Activated T-cell treated with anti-CD3 and anti-CD28 coated beads, Interleukin-2, amount 50 U/mL, for 4 hours (primary cell): ENCODE data around the gene CAMTA1. TPM values are rescaled to one million over a fixed set of nuclear protein-coding genes. Genes with fewer than 3 reads are reported as not detected.
A peak's percentile ranks its signal among the peaks of the same experiment; 100 is the strongest.

Source experiments
- ATAC-seq, 2 donors: fragments of 200-7000 bp; cut with Tn5 transposase; one replicate each; pipeline ENCODE4 v1.10.0; 2021
- DNase-seq: peaks from one replicate; pipeline ENCODE4 v3.0.0-alpha.2; 2020
- H3K27me3 Mint-ChIP-seq: one replicate; pipeline ENCODE4 v1.8.0; 2021; ENCODE audit warnings: low read depth, mixed read lengths
- H3K36me3 Mint-ChIP-seq: one replicate; pipeline ENCODE4 v1.8.0; 2022; ENCODE audit warnings: mixed read lengths; ENCODE audit not compliant: insufficient read depth
- H3K4me1 Mint-ChIP-seq: one replicate; pipeline ENCODE4 v1.8.0; 2021; ENCODE audit warnings: low read depth, mixed read lengths
- H3K4me3 Mint-ChIP-seq: one replicate; pipeline ENCODE4 v1.8.0; 2021; ENCODE audit warnings: mild to moderate bottlenecking, moderate library complexity, mixed read lengths
- H3K9me3 Mint-ChIP-seq: one replicate; pipeline ENCODE4 v1.8.0; 2021; ENCODE audit warnings: mixed read lengths
- total RNA-seq, 3 donors: library from RNA; stranded (reverse); gene quantifications; one replicate each; pipeline ENCODE4 v1.2.1, GENCODE V29; 2021

Gene CAMTA1
- total RNA-seq, 3 donors from 2014 or later: 47.5 to 50.3 (median 47.7) TPM

DNA sequence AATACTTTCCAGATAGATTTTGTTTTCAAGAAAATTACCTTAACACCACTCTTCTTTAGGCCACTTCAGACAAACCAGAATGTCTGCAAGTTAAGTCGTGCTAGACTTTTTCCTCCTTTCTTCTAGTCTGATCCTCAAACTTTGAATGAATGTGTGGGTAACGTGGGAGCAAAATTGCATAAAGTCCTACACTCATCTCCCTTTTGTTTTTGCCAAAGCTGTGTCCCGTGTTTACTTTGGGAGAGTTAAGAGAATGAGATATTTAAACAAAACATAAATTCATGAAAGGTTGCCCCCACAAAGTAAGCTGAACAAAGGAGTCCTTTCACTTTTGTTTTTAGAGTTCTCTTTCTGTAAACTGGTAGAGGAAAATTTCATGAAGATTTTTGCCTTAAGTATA is 969.0 kb downstream of the CAMTA1 start:
- H3K36me3 Mint-ChIP-seq: no peaks in the 10 kb centered on the region
- peaks cover 23% of the 10 kb centered on the region for H3K4me1 Mint-ChIP-seq
- H3K4me3 Mint-ChIP-seq: no peak overlapping the region
- peaks cover 7% of the 10 kb centered on the region for H3K27me3 Mint-ChIP-seq
- H3K9me3 Mint-ChIP-seq: no peaks in the 10 kb centered on the region
- no peak for DNase-seq
- ATAC-seq: no peak

DNA sequence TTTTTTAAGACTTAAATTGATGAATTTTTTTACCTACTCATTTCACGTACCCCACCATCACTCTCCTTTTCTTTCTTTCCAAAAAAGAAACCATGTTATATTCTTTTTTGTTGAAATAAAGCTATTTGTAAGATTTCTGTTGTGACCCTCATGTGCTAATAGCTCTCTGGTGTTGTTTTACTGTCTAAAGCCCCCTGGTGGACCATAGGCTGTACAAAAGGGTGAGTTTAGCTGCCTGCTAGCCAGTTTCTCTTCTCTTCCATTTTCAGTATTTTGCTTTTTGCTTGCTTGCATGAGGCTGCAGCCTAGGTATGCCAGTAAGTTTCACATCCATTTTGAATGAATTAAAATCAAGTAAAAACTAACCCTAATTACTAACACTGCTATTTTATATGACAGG is 970.2 kb downstream of the CAMTA1 start:
- DNase-seq (no peak), ATAC-seq (no peak)
- H3K4me3 Mint-ChIP-seq: no peak overlapping the region
- no peaks in the 10 kb centered on the region for H3K36me3 Mint-ChIP-seq
- H3K9me3 Mint-ChIP-seq: no peaks in the 10 kb centered on the region
- peaks cover 7% of the 10 kb centered on the region for H3K27me3 Mint-ChIP-seq
- H3K4me1 Mint-ChIP-seq: peaks cover 23% of the 10 kb centered on the region

DNA sequence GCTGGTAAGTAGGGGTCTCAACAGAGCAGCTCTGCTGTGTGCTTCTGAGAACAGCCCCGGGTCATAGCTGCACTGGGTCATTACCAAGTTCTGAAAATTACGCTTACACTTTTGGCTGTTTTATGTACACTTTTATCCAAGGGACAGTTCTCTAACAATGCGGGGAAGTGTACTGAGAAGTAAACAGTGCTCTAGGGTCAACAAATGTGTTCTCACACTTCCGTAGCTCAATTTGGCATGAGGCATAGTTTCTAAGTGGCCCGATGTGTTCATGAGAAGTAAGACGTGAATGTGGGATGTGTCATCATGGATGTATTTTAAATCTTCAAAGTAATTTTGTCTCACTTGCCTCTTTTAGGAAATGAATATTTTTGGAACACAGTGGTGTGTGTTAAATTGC is 975.0 kb downstream of the CAMTA1 start:
- no peaks in the 10 kb centered on the region for H3K9me3 Mint-ChIP-seq
- no peaks in the 10 kb centered on the region for H3K4me1 Mint-ChIP-seq
- no peaks in the 10 kb centered on the region for H3K36me3 Mint-ChIP-seq
- H3K4me3 Mint-ChIP-seq: no peak overlapping the region
- H3K27me3 Mint-ChIP-seq: peaks cover 3% of the 10 kb centered on the region
- no peak for ATAC-seq
- no peak for DNase-seq

DNA sequence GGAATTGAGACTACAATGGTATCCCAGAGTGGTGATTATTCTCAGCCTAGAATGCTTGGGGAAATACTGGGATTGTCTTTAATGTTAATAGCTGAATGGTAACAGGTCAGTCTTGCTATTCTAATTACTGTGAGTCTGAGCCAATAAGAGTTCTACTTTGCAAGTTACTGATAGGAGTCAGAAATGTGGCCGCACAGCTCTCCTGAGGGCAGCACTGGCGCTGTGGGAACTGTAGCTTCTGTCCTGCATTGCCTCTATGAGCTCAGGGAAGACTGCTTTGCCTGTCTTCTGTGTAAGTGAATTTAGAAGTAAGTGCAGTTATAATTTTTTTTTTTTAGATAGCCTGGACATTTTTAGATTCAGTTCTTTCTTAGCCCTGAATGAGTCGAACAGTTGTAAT is 975.8 kb downstream of the CAMTA1 start:
- no peaks in the 10 kb centered on the region for H3K4me1 Mint-ChIP-seq
- H3K27me3 Mint-ChIP-seq: peaks cover 3% of the 10 kb centered on the region
- DNase-seq (no peak), ATAC-seq (no peak)
- H3K4me3 Mint-ChIP-seq: no peak overlapping the region
- H3K36me3 Mint-ChIP-seq: no peaks in the 10 kb centered on the region
- H3K9me3 Mint-ChIP-seq: no peaks in the 10 kb centered on the region

DNA sequence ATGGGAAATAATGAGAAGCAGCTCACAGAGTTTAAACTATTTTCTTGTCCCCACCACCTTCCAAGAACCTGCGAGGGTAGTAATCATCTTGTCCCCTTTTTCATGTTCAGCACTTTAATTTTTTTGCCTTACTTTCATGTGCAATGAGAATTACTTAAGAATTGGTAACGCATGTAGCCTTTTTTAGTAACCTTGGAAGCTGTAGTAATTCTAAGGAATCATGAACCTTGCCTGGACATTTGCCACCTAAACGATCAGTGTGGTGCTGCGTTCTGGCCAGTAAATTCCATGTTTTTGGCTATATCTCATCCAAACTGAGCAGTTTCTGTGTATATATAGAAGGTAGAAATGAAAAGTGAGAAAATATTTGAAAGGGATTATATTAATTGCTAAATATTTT is 981.9 kb downstream of the CAMTA1 start:
- Mint-ChIP-seq H3K36me3 (peaks cover 2% of the 10 kb centered on the region), H3K4me1 (peaks cover 7% of the 10 kb centered on the region), H3K9me3 (no peaks in the 10 kb centered on the region), H3K4me3 (no peak overlapping the region), H3K27me3 (peaks cover 6% of the 10 kb centered on the region)
- ATAC-seq (no peak), DNase-seq (no peak)

DNA sequence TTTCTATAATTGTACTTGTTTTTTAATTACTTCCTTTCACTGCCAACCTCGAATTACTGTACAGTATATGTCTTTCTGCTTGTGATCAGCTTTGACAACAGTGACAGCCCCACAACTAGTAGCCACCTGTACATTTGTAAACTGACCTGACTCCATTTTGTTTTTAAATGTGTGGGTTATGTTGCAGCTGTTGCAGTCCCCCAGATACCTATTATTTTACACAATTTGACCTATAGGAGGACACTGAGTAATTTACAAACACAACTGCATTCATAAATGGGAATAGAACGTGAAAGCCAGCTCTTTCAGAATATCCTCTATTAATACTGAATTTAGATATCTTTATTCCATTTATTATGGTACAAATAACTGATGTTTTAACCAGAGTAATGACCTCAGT is 983.3 kb downstream of the CAMTA1 start:
- Mint-ChIP-seq H3K4me3 (no peak overlapping the region), H3K4me1 (peaks cover 20% of the 10 kb centered on the region), H3K36me3 (peaks cover 5% of the 10 kb centered on the region), H3K27me3 (peaks cover 2% of the 10 kb centered on the region), H3K9me3 (no peaks in the 10 kb centered on the region)
- ATAC-seq (no peak), DNase-seq (no peak)

DNA sequence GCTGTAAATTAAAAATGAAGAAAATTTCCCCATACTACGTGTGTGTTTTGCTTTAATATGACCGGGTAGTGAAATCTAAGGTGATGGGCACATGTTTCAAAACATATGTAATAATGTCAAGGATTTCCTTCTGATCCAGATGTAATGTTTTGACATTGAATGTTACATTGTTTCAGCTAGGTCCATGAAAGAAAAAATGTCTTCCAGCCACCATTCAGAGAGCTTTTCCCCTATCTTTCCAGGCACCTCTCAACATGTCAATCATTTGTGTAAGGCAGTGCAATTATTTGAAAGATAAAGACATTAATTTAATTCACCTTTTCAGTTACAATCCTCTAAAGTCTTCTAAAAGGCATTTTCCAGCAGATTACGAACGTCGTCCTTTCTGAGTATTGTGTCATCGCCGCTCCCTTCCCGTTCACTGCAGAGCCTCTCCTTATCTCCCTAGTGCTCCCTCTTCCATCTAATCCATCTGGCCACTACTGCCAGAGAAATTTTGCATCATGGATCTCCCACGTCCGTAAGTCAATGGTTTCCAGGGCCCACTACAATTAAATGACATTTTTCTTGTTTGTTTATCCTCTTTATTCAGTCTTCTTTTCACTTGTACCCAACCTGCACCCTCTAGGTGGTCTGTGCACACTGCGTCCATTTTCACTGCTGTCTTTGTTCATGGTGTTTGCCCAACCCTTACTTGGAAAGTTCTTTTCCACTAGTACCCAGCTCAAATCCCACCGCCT is 984.6 kb downstream of the CAMTA1 start:
- Mint-ChIP-seq H3K36me3 (peaks cover 12% of the 10 kb centered on the region), H3K4me3 (peak overlapping the region; percentile 17), H3K9me3 (no peaks in the 10 kb centered on the region), H3K27me3 (peaks cover 2% of the 10 kb centered on the region), H3K4me1 (peaks cover 25% of the 10 kb centered on the region)
- ATAC-seq: no peak
- DNase-seq: no peak

DNA sequence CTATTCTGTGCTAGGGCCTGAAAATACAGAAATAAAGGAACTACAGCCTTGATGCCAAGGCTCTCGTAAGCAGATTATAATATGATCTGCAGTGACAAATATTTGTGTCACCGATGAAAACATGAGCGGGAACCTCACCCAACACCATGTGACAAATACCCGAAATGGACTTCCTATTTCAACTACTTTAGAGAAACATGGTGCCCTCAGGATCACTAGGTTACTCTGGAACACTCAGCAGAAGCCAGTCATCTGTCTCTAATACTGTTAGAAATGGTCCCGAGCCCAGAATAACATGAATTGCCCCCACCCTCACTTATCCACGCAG is 985.4 kb downstream of the CAMTA1 start:
- peaks cover 15% of the 10 kb centered on the region for H3K36me3 Mint-ChIP-seq
- H3K4me1 Mint-ChIP-seq: peaks cover 28% of the 10 kb centered on the region
- H3K27me3 Mint-ChIP-seq: peaks cover 2% of the 10 kb centered on the region
- no peak for DNase-seq
- peak overlapping the region; percentile 83 for H3K4me3 Mint-ChIP-seq
- ATAC-seq: peak; percentile 19 to 23
- H3K9me3 Mint-ChIP-seq: no peaks in the 10 kb centered on the region

DNA sequence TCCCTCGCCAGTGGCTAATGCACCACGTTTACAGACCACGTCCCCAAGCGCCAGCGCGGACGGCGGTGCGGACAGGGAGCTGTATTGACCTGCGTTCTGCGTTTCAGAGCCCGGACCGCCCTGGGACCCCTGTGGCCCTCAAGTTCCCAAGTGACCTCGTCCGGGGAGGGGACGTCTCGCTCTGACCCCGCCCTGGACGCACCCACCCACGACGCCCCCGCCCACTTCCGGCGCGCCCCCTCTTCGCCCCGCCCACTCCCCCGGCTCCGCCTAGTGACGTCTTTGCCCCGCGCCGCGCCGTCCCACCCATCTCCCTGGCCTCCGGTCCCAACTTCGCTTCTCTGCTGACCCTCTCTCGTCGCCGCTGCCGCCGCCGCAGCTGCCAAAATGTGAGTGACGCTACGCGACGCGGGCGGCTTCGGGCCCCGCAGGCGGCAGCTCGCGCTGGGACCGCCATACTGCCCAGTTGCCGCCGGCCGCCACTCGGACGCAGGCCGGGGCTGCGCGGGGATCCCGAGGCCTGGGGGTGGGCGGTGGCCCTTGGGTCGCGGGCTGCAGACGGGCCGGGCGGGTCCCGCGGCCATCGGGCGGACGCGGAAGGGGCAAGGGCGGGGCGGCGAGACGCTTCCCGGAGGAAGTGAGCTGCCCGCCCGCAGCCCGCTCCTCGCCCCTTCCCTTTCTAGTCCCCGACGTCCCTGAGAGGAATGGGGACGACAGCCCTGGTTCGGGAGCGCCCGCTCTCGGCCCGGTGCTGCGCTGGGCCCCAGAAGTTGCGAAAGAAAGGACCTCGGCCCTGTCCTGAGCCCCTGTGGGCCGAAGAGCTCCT is 986.0 kb downstream of the CAMTA1 start, which contains the start of gene VAMP3:
VAMP3 (plus strand) TSS at position 300 of the 826 bp plus-strand sequence; CDS start at position 388, 88 bp downstream.
- Mint-ChIP-seq H3K36me3 (peaks cover 19% of the 10 kb centered on the region), H3K9me3 (no peaks in the 10 kb centered on the region), H3K4me3 (peak within 1 kb of the TSS; percentile 87), H3K4me1 (peaks cover 31% of the 10 kb centered on the region), H3K27me3 (peaks cover 2% of the 10 kb centered on the region)
- peak; percentile 87 for DNase-seq
- peak; percentile 93 to 94 for ATAC-seq

DNA sequence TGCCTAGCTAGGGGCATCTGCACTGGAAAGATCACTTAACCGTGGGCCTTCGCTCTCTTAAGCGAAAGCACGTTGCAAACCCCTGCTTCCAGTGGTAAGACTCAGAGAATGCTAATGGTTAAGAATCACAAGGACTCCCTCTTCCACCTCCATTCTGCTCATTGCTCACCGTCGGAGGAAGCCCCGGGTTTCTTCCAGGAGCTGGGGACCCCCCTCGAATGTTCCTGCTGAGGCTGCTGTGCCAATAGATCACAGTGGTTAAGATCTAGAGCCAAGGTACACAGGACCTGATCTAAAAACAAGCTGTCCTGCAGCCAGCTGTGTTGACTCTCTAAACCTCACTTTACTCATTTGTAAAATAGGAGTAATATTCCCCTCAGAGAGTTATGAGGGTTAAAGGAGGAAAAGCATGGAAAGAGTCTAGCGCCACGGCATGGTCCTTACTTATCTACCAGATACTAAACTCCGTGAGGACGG is 986.6 kb downstream of the CAMTA1 start:
- Mint-ChIP-seq H3K4me1 (peaks cover 31% of the 10 kb centered on the region), H3K27me3 (peaks cover 1% of the 10 kb centered on the region), H3K36me3 (peaks cover 19% of the 10 kb centered on the region), H3K9me3 (no peaks in the 10 kb centered on the region), H3K4me3 (peak overlapping the region; percentile 87)
- ATAC-seq: peak in 1 of 2 donors; percentile 4
- DNase-seq: no peak

DNA sequence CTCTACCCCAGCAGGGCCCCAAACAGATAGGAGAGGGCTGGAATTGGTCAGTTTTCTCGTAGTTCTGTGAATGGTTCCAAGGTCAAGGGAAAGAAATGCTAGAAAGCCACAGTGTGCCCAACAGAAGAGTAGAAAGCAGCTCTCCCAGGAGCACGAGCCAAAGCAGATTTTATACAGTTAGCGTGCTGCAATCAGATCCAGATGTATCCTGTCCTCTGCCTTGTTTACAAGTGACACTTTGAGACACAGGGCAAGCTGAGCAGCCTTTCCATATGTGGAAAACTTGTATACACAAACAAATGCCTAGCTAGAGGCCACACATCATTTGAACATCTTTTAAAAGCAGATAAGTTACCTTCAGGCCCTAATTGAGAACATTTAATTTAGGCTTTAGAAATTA is 992.3 kb downstream of the CAMTA1 start:
- H3K4me3 Mint-ChIP-seq: no peak overlapping the region
- ATAC-seq (no peak), DNase-seq (no peak)
- no peaks in the 10 kb centered on the region for H3K27me3 Mint-ChIP-seq
- H3K4me1 Mint-ChIP-seq: peaks cover 35% of the 10 kb centered on the region
- no peaks in the 10 kb centered on the region for H3K9me3 Mint-ChIP-seq
- H3K36me3 Mint-ChIP-seq: peaks cover 19% of the 10 kb centered on the region

DNA sequence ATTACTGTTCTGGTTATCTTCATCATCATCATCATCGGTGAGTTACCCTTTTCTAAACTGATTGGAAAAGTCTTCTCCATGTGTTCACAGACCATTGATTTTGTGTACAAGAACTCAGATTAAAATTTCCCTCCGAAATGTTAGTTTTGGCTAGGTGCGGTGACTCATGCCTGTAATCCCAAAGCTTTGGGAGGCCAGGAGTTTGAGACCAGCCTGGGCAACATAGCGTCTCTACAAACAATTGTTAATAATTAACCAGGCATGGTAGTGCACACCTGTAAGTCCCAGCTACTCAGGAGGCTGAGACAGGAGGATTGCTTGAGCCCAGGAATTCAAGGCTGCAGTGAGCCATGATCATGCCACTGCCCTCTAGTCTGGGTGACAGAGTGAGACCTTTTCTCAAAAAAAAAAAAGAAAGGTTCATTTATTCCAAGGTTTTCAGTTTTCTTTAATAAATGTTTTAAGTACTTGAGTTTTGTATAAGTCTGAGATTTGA is 992.9 kb downstream of the CAMTA1 start:
- H3K27me3 Mint-ChIP-seq: no peaks in the 10 kb centered on the region
- ATAC-seq: no peak
- H3K4me3 Mint-ChIP-seq: no peak overlapping the region
- DNase-seq: no peak
- peaks cover 19% of the 10 kb centered on the region for H3K36me3 Mint-ChIP-seq
- peaks cover 35% of the 10 kb centered on the region for H3K4me1 Mint-ChIP-seq
- no peaks in the 10 kb centered on the region for H3K9me3 Mint-ChIP-seq

DNA sequence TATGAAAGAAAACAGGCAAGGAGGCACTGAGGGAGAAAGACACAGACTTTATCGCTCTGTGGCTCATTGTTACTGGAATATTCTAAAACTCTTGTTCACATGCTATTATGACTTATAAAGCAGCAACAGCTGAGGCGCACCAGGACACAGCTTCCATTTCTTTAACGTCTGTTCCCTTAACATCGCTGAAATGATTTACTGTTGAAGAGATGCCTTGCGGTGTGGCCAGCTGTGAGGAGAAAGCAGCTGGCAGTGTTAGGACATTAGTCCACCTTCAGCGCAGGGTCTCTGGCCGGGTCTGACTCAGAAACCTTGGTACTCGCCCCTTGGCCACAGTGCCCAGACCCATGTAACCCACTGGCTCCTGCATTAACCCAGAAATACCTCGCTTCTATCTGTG is 995.7 kb downstream of the CAMTA1 start:
- Mint-ChIP-seq H3K27me3 (no peaks in the 10 kb centered on the region), H3K36me3 (peaks cover 6% of the 10 kb centered on the region), H3K9me3 (no peaks in the 10 kb centered on the region), H3K4me1 (peaks cover 25% of the 10 kb centered on the region), H3K4me3 (no peak overlapping the region)
- ATAC-seq: no peak
- no peak for DNase-seq

DNA sequence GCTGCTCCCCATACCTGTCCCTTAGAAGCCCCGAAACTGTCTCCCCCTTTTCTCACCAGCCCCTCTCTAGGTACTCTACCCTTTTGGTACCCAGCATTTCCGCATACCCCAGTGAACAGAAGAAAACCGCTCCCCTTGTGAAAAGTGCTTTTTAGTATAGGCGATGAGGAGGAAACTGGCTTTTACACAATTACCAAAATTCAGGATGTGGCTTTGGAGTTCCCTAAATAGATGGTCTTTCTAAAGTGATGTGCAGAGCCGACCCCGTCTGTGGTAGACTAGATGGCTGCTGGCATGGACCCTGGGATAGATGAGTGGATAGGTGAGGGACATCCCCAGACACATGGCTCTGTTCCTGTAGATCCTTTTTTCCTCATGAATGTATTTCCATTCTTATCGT is 996.2 kb downstream of the CAMTA1 start:
- DNase-seq (no peak), ATAC-seq (no peak)
- no peak overlapping the region for H3K4me3 Mint-ChIP-seq
- H3K36me3 Mint-ChIP-seq: peaks cover 5% of the 10 kb centered on the region
- peaks cover 25% of the 10 kb centered on the region for H3K4me1 Mint-ChIP-seq
- no peaks in the 10 kb centered on the region for H3K9me3 Mint-ChIP-seq
- no peaks in the 10 kb centered on the region for H3K27me3 Mint-ChIP-seq
